CD1c-positive myeloid dendritic cell (primary cell): ENCODE measurements around the gene PPARD.
A peak's percentile ranks its signal among the peaks of the same experiment; 100 is the strongest.
"Not testable (repeated sequence)": the region's sequence is repeated elsewhere in the genome, so short reads cannot be mapped to it uniquely, and the experiment has no call there.

ENCODE experiments used
- DNase-seq: peaks from one replicate; pipeline ENCODE4 v3.0.0-alpha.2; 2016; ENCODE audit errors: extremely low spot score

The PPARD gene

GRCh38 chr6:35406711-35407485 lies 64.5 kb downstream of the PPARD start:
- no peak for DNase-seq

DNA sequence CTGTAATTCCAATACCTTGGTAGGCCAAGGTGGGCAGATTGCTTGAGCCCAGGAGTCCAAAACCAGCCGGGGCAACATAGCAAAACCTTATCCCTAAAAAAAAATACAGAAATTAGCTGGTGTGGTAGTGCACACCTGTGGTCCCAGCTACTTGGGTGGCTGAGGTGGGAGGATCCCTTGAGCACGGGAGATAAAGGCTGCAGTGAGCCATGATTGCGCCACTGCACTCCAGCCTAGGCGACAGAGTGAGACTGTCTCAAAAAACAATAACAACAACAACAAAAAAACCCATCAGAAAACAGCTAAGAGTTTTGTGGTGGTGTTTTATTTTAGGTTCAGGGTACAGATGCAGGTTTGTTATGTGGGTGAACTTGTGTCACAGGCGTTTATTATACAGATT lies 66.9 kb downstream of the PPARD start:
- no peak for DNase-seq

GRCh38 chr6:35410131-35410530 lies 67.8 kb downstream of the PPARD start:
- DNase-seq = no peak

- DNase-seq = no peak
Measured at GRCh38 chr6:35411066-35411465, 68.7 kb downstream of the PPARD start.

DNA sequence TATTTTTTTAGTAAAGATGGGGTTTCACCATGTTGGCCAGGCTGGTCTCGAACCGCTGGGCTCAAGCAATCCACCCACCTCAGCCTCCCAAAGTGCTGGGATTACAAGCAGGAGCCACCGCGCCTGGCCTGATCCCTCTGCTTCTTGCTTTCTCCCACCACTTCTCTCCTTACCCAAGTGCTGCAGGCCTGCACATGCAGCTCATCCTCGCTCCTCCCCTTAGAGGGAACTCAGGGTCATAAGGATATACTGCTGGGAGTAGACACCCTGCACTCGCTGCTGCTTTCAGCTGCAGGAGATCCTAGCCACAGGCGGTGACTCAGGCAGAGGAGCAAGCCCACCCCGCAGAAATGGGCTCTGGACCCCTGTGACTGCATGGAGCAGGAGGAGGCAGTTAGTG lies 69.7 kb downstream of the PPARD start:
- no peak for DNase-seq

DNA sequence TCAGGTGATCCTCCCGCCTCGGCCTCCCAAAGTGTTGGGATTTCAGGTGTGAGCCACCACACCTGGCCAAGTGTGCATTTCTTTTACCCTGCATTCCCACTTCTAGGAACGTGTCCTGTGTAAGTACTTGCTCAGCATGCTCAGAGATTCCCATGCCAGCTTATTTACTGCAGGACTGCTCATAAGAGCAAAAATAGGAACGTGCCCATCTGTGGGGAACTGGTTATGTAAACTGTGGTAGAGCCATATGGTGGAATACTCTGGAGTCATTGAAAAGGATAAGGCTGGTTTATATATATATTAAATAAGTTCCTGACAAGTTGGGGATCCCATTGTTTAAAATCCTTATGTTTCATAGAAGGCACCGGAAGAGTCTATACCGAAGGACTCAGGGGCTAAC lies 71.6 kb downstream of the PPARD start:
- DNase-seq = no peak

- peak; percentile 16 for DNase-seq
Measured at GRCh38 chr6:35415065-35415891, 72.9 kb downstream of the PPARD start.

DNA sequence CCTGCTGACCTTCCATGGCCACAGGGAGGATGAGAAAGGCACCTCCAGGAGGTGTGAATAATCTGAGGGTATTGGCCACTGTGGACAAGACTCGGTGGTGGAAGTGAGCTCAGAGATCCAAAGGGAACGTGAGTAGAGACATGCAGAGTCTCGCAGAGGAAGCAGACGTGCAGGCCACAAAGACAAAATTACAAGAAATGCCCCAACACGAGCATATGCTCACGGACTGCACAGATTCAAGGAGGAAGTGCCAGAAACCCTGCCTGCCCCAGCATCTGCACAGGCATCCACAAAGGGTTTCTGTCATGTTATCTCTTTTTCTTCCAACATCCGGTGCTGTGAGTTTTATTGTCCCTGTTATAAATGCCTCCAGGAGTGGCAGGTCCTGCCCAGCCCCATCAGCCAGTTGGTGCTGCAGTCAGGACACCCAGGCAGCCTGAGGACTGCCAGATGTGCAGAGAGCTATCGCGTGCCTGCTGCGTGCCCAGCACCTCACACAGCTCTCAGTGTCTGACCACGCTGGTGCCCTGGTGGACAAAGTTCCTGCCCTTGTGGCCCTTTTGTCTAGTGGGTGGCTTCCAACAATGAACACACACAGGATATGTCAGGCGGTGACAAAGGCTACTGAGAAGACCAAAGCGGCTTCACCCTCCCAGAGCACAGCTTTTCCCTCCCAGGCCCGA lies 75.8 kb downstream of the PPARD start:
- DNase-seq = peak; percentile 51

GRCh38 chr6:35419417-35419816 lies 77.1 kb downstream of the PPARD start:
- no peak for DNase-seq

- DNase-seq = no peak
Measured at GRCh38 chr6:35419961-35420360, 77.6 kb downstream of the PPARD start.

DNA sequence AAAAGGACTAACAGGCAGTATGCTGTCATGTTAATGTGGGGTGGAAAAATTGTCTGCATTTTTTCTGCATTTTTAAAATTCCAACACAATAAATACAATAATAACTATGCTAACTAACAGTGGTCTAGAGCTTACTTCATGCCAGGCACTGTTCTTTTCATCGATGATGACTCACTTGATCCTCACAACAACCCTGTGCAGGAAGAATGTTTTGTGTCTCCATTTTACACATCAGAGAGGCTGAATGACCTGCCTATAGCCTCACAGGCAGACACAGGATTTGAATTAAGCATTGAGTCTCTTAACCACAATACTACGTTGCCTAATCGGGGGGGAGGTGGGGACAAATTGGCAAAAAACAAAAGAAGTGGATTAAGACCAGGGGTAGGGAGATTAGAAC lies 82.9 kb downstream of the PPARD start:
- no peak for DNase-seq

- DNase-seq = peak; percentile 69
Measured at GRCh38 chr6:35426074-35426473, 83.7 kb downstream of the PPARD start.

GRCh38 chr6:35427435-35427834 lies 85.1 kb downstream of the PPARD start:
- DNase-seq = no peak

GRCh38 chr6:35427851-35428321 lies 85.5 kb downstream of the PPARD start:
- no peak for DNase-seq

DNA sequence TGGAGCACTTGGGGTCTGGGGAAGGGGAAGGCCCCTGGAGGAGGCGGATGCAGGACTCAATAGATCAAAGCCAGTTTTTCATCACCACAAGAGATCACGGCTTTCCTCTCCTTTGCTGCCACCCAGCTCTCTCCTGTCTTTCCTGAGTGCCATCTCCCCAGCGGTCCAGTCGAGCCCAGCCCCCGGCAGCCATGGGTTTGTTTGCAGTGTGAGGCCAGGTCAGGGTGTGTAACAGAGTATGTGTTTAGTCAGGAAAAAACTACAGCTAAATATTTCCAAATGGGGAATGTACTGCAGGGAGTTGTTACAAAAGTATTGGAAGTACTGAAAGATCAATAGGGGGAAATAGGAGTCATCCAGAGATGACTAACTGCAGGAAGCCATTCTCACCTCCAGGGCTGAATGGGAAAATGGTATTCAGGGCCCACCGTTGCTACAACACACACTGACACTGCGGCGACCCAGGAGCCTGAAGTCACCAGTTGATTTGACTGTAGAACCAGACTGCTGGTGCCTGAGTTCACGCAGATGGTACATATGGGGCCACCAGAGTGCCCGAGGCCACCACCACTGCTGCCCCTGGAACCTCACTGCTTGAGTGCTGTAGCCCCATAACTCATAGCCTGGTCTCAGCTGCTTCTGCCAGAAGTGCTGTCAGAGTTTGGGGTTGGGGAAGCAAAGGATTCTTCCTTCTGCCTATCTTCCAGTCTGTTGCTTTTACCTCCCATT lies 86.2 kb downstream of the PPARD start:
- no peak for DNase-seq

GRCh38 chr6:35429463-35429862 lies 87.1 kb downstream of the PPARD start:
- DNase-seq = no peak

- DNase-seq = no peak
Measured at GRCh38 chr6:35432291-35432690, 89.9 kb downstream of the PPARD start.

GRCh38 chr6:35432702-35433101 lies 90.3 kb downstream of the PPARD start:
- not testable (repeated sequence) for DNase-seq

GRCh38 chr6:35435074-35435837 lies 92.9 kb downstream of the PPARD start:
- no peak for DNase-seq

- no peak for DNase-seq
Measured at GRCh38 chr6:35436071-35436857, 93.9 kb downstream of the PPARD start.
